Stimulated activated memory B cell treated with anti-CD40 and anti-IgM and Interleukin-4, amounts not matched to agents 10 μg/mL and 1 μg/mL and 100 μg/mL, for 72 hours (primary cell): ENCODE measurements around the gene CYBA.
A peak's percentile ranks its signal among the peaks of the same experiment; 100 is the strongest.

ENCODE experiments used
- ATAC-seq: fragments of 150-1000 bp; cut with Tn5 transposase; 2 replicates; pipeline ENCODE4 v1.10.0; 2021
- H3K27ac Mint-ChIP-seq: one replicate; pipeline ENCODE4 v1.8.0; 2022; ENCODE audit warnings: mild to moderate bottlenecking, mixed read lengths
- H3K27me3 Mint-ChIP-seq: one replicate; pipeline ENCODE4 v1.8.0; 2022; ENCODE audit warnings: mixed read lengths
- H3K36me3 Mint-ChIP-seq: one replicate; pipeline ENCODE4 v1.8.0; 2022; ENCODE audit warnings: mixed read lengths
- H3K4me1 Mint-ChIP-seq: one replicate; pipeline ENCODE4 v1.8.0; 2022; ENCODE audit warnings: mixed read lengths
- H3K4me3 Mint-ChIP-seq: one replicate; pipeline ENCODE4 v1.8.0; 2022; ENCODE audit warnings: mild to moderate bottlenecking, moderate library complexity, mixed read lengths
- H3K9me3 Mint-ChIP-seq: one replicate; pipeline ENCODE4 v1.8.0; 2022; ENCODE audit warnings: mixed read lengths

CYBA gene

DNA sequence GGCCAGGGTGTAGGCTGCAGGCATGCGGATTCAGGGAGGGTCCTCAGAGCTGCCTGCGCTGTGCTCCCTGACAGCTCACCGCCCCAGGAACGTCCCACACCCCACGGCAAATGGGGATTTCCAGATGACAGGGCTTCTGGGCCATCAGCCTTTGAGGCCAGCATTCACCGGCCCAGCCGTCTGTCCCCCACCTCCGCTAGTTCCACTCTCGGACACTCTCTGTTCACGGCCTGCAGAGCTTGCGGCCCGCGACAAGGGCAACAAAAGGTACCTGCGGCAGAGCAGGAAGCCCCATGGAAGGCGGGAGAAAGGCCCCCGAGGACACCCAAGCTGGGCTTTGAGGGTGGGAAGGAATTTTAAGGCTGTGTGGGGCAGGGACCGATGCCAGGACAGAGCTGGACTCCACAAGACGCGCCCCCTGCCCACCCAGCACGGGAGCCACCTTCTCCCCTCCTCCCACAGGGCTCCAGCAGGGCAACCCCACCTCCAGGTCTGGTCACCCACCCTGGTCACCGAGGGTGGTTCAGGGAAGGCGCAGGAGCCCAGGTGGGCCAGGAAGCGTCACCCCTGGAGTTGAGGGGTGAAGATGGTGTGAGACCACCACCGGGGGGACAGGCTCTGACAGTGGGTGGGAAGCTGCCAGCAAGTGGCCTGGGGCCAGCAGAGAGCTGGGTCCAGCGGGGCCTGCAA lies 5.6 kb upstream of the CYBA start:
- Mint-ChIP-seq H3K9me3 (no peaks in the 10 kb centered on the region), H3K4me1 (peaks cover 30% of the 10 kb centered on the region), H3K27ac (no peak overlapping the region), H3K27me3 (no peaks in the 10 kb centered on the region), H3K4me3 (no peak overlapping the region), H3K36me3 (peaks cover 34% of the 10 kb centered on the region)
- ATAC-seq: no peak

DNA sequence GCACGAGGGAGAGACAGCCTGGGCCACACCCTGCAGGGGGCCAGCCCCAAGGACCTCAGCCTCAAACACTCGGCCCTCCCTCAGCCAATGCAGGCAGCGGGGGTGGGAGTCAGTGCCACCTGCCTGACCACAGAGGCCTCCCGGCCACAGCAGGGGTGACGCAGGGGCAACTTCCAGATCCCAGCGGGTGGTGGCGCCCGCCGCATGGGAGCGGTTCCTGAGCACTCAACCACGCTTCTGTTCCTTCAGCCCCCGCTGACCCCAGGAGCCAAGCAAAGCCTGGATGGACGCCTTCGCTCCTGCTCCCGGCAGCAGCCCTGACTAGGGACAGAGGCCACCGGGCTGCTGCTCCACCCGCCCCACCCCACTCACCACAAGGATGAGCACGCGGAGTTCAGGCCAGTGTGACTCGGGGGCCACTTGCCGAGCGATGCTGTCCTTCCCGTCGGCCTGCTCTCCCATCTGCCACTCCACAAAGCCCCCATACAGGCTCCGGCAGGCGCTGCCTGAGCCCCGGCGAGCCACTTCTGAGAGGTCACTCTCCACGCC lies 5.0 kb upstream of the CYBA start:
- no peaks in the 10 kb centered on the region for H3K9me3 Mint-ChIP-seq
- no peak overlapping the region for H3K27ac Mint-ChIP-seq
- no peak for ATAC-seq
- H3K27me3 Mint-ChIP-seq: no peaks in the 10 kb centered on the region
- no peak overlapping the region for H3K4me3 Mint-ChIP-seq
- H3K36me3 Mint-ChIP-seq: peaks cover 34% of the 10 kb centered on the region
- peaks cover 28% of the 10 kb centered on the region for H3K4me1 Mint-ChIP-seq

GRCh38 chr16:88655053-88655732 lies 4.3 kb upstream of the CYBA start:
- ATAC-seq: no peak
- no peak overlapping the region for H3K4me3 Mint-ChIP-seq
- H3K27me3 Mint-ChIP-seq: no peaks in the 10 kb centered on the region
- peaks cover 27% of the 10 kb centered on the region for H3K4me1 Mint-ChIP-seq
- peaks cover 34% of the 10 kb centered on the region for H3K36me3 Mint-ChIP-seq
- no peaks in the 10 kb centered on the region for H3K9me3 Mint-ChIP-seq
- no peak overlapping the region for H3K27ac Mint-ChIP-seq

DNA sequence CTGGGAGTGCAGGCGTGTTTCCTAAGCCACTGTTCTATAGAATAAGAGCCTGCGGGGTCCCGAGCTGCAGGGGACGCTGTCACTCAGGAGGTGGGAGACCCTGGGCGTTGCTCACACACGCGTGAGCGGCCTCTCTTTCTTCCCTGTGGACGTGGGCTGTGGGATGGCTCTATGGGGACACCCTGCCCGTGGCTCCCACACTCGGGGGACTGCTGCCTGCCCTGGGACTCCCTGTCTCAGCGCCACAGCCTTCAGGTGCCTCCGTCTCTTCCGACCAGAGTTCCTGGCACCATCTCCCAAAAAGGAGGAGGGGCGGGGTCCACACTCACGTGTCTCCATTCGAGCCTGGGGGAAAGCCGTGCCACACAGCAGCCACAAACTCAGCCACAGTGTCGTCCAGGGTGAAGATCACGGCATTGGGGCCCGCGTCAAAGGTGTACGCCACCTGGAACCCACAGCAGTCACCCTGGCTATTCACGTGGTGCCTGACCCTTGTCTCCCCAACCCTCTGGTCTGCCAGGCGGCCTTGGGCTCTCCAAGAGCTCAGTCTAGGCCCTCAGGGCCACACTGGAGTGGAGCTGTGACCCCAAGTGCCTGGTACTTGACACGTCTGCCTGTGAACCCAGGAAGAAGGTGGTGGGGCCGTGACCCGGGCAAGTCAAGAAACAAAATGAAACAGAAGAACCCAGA lies 3.7 kb upstream of the CYBA start:
- peak overlapping the region; percentile 12 for H3K27ac Mint-ChIP-seq
- no peak overlapping the region for H3K4me3 Mint-ChIP-seq
- no peak for ATAC-seq
- H3K36me3 Mint-ChIP-seq: peaks cover 34% of the 10 kb centered on the region
- peaks cover 29% of the 10 kb centered on the region for H3K4me1 Mint-ChIP-seq
- no peaks in the 10 kb centered on the region for H3K9me3 Mint-ChIP-seq
- no peaks in the 10 kb centered on the region for H3K27me3 Mint-ChIP-seq

GRCh38 chr16:88653596-88654362 lies 2.9 kb upstream of the CYBA start:
- Mint-ChIP-seq H3K36me3 (peaks cover 36% of the 10 kb centered on the region), H3K4me1 (peaks cover 33% of the 10 kb centered on the region), H3K9me3 (no peaks in the 10 kb centered on the region), H3K4me3 (no peak overlapping the region), H3K27me3 (no peaks in the 10 kb centered on the region), H3K27ac (peak overlapping the region; percentile 85)
- no peak for ATAC-seq

DNA sequence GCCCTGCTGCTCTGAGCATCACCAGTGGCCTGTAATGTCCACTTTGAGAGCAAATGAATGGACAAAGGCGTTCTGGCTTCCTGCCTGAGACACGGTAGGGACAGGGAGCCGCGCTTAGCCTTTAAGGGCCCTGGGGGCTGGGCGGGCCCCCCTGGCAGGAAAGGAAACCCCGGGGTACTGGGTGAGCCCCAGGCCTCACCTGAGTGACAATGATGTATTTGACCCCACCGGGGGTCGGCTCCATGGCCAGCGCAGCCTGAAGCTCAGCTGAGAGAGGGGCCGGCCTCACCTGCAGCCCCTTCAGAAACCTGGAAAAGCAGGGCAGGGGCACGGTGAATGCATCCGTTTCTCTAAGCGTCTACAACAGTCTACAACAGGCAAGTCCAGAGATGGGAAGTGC lies 2.2 kb upstream of the CYBA start:
- H3K27me3 Mint-ChIP-seq: no peaks in the 10 kb centered on the region
- peaks cover 33% of the 10 kb centered on the region for H3K36me3 Mint-ChIP-seq
- peak overlapping the region; percentile 85 for H3K27ac Mint-ChIP-seq
- no peak overlapping the region for H3K4me3 Mint-ChIP-seq
- no peaks in the 10 kb centered on the region for H3K9me3 Mint-ChIP-seq
- H3K4me1 Mint-ChIP-seq: peaks cover 36% of the 10 kb centered on the region
- ATAC-seq: no peak

DNA sequence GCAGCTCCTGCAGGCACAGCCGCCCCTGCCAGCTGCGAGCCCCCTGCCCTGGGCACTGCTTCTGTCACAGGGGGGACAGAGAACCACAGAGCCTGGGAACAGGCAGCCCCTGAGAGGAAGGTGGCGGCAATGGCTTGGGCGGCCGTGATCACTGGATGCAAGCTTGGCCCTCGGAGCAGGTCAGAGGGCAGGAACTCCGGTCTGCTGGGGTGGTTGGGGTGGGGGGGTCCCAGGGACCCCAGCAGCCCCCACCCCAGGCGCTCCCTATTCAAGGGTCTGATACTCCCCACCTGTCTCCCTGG lies 1.9 kb upstream of the CYBA start:
- Mint-ChIP-seq H3K4me3 (no peak overlapping the region), H3K36me3 (peaks cover 33% of the 10 kb centered on the region), H3K27ac (peak overlapping the region; percentile 85), H3K9me3 (no peaks in the 10 kb centered on the region), H3K4me1 (peaks cover 40% of the 10 kb centered on the region), H3K27me3 (no peaks in the 10 kb centered on the region)
- ATAC-seq: no peak

GRCh38 chr16:88651989-88652761 lies 1.3 kb upstream of the CYBA start:
- H3K4me3 Mint-ChIP-seq: peak overlapping the region; percentile 89
- no peak for ATAC-seq
- H3K36me3 Mint-ChIP-seq: peaks cover 33% of the 10 kb centered on the region
- H3K27ac Mint-ChIP-seq: peak overlapping the region; percentile 85
- H3K4me1 Mint-ChIP-seq: peaks cover 46% of the 10 kb centered on the region
- H3K9me3 Mint-ChIP-seq: no peaks in the 10 kb centered on the region
- H3K27me3 Mint-ChIP-seq: no peaks in the 10 kb centered on the region

DNA sequence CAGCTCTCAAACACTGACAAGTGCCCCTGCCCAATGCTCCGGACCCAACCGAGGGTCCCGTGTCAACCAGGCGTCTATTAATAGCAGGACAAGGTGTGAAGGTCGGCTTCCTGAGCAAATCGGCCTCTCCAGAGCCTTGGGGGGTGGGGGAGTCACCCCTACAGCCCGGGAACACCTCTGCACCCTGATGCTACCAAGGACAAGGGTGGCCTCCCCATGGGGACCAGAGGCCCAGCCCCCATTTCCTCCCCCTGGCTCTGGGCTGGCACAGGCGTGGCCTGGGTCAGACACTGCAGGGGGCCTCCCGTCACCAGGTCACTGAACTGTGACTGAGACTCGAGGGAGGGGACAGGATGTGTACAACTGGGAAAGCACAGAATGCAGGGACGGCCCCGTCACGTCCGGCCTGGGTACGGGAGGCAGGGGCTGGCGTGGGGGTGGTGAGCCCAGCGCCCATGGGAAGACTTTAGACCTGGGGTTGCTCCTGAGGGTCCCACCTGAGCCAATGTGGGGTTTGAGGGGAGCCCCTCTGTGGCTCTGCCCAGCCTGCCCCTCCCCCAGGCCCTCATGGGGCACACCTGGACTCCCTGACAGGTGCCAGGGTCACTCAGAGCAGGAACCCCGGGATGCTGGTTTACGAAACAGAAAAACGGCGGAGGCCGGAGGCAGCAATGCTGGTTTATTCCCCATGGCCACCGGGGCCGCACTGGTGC lies 579 bp upstream of the CYBA start:
- no peaks in the 10 kb centered on the region for H3K9me3 Mint-ChIP-seq
- H3K27me3 Mint-ChIP-seq: no peaks in the 10 kb centered on the region
- ATAC-seq: peak; percentile 93
- peak overlapping the region; percentile 89 for H3K4me3 Mint-ChIP-seq
- H3K27ac Mint-ChIP-seq: peak overlapping the region; percentile 85
- peaks cover 52% of the 10 kb centered on the region for H3K4me1 Mint-ChIP-seq
- H3K36me3 Mint-ChIP-seq: peaks cover 29% of the 10 kb centered on the region

GRCh38 chr16:88649924-88650748 lies 717 bp downstream of the CYBA start:
- H3K4me1 Mint-ChIP-seq: peaks cover 62% of the 10 kb centered on the region
- no peaks in the 10 kb centered on the region for H3K9me3 Mint-ChIP-seq
- H3K27ac Mint-ChIP-seq: peak overlapping the region; percentile 85
- H3K36me3 Mint-ChIP-seq: peaks cover 28% of the 10 kb centered on the region
- ATAC-seq: peak; percentile 32
- peak overlapping the region; percentile 89 for H3K4me3 Mint-ChIP-seq
- no peaks in the 10 kb centered on the region for H3K27me3 Mint-ChIP-seq

- ATAC-seq: no peak
- peak overlapping the region; percentile 85 for H3K27ac Mint-ChIP-seq
- peaks cover 29% of the 10 kb centered on the region for H3K36me3 Mint-ChIP-seq
- no peaks in the 10 kb centered on the region for H3K9me3 Mint-ChIP-seq
- H3K4me3 Mint-ChIP-seq: peak overlapping the region; percentile 89
- H3K27me3 Mint-ChIP-seq: no peaks in the 10 kb centered on the region
- peaks cover 65% of the 10 kb centered on the region for H3K4me1 Mint-ChIP-seq
Measured at GRCh38 chr16:88649195-88649923, 1.5 kb downstream of the CYBA start.

DNA sequence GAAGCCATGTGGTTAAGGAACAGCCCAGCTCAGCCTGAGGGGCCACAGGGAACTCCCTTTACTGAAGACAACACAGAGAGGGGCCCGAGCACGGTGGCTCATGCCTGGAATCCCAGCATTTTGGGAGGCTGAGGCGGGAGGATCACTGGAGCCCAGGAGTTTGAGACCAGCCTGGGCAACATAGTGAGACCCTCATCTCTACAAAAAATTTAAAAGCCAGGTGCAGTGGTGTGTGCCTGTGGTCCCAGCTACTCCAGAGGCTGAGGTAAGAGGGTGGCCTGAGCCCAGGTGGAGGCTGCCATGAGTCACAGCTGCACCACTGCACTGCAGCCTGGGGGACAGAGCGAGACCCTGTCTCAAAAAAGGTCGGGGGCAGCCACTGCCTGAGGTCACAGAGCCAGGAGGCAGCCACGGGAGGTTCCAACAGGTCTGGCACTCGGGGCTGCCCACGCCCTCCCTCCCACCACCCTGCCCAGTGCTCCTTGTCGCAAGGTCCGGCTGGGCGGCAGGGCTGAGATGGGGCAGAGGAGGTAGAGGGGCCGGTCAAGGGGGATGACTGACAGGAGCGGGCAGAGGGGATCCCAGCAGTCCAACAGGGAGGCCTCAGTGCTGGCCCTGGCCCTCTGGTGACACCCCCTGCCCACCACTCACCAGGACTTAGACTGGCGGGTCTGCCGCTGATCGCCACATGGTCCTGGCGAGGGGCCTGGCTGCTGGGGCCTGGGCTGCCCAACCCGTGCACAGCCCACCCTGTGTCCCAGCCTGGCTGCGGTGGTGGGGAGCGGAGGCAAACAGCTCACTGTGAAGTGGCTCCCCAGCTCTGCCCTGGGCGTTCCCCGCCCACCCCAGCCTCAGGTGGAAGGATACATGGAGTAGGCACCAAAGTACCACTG lies 3.4 kb downstream of the CYBA start:
- no peaks in the 10 kb centered on the region for H3K9me3 Mint-ChIP-seq
- H3K36me3 Mint-ChIP-seq: peaks cover 33% of the 10 kb centered on the region
- peak overlapping the region; percentile 85 for H3K27ac Mint-ChIP-seq
- H3K4me1 Mint-ChIP-seq: peaks cover 71% of the 10 kb centered on the region
- ATAC-seq: no peak
- H3K4me3 Mint-ChIP-seq: peak overlapping the region; percentile 61
- H3K27me3 Mint-ChIP-seq: no peaks in the 10 kb centered on the region
